ENCODE measurements around the gene DEFB119.
"Not testable (repeated sequence)": the region's sequence is repeated elsewhere in the genome, so short reads cannot be mapped to it uniquely, and the experiment has no call there.

DEFB119 gene

GRCh38 chr20:31392836-31393235 is 2.4 kb upstream of the DEFB119 start:
- Histone ChIP-seq H3K27me3 (ENCODE audit: insufficient read depth, low read depth, severe bottlenecking) (peaks cover 6% of the 10 kb centered on the region), H3K9me3 (ENCODE audit: severe bottlenecking) (no peaks in the 10 kb centered on the region), H3K27ac (no peak overlapping the region), H3K4me3 (ENCODE audit: low read depth, low read length) (no peak overlapping the region), H3K36me3 (no peaks in the 10 kb centered on the region)
- TF ChIP-seq, protein P1, sequence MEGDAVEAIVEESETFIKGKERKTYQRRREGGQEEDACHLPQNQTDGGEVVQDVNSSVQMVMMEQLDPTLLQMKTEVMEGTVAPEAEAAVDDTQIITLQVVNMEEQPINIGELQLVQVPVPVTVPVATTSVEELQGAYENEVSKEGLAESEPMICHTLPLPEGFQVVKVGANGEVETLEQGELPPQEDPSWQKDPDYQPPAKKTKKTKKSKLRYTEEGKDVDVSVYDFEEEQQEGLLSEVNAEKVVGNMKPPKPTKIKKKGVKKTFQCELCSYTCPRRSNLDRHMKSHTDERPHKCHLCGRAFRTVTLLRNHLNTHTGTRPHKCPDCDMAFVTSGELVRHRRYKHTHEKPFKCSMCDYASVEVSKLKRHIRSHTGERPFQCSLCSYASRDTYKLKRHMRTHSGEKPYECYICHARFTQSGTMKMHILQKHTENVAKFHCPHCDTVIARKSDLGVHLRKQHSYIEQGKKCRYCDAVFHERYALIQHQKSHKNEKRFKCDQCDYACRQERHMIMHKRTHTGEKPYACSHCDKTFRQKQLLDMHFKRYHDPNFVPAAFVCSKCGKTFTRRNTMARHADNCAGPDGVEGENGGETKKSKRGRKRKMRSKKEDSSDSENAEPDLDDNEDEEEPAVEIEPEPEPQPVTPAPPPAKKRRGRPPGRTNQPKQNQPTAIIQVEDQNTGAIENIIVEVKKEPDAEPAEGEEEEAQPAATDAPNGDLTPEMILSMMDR (IDR thresholded peaks at IDR 0.05; ENCODE audit: low read depth, low read length) = no peak
- no peak for DNase-seq

DNA sequence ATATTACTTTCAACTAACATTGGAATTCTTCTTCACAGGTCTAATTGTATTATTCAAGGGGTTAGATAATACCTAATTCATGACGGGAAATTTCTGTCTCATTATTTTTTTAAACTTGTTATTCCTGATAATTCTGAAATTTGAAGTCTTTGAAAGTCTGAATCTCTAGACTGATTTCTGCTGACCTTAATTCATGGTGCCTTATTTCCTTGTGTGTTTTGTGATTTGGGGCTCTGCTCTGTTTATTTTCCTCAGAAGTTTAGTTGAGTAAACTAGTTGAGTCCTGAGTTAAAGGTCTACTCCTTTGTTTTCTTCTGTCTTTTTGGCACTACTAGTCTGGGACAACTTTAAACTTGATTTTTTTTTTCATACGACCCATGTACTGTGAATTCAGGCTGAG is 16.0 kb downstream of the DEFB119 start:
- Histone ChIP-seq H3K9me3 (ENCODE audit: severe bottlenecking) (no peaks in the 10 kb centered on the region), H3K27ac (no peak overlapping the region), H3K36me3 (no peaks in the 10 kb centered on the region), H3K4me3 (ENCODE audit: low read depth, low read length) (no peak overlapping the region), H3K27me3 (ENCODE audit: insufficient read depth, low read depth, severe bottlenecking) (peaks cover 82% of the 10 kb centered on the region)
- DNase-seq = no peak
- TF ChIP-seq, protein P1 (IDR thresholded peaks at IDR 0.05; ENCODE audit: low read depth, low read length) = no peak

DNA sequence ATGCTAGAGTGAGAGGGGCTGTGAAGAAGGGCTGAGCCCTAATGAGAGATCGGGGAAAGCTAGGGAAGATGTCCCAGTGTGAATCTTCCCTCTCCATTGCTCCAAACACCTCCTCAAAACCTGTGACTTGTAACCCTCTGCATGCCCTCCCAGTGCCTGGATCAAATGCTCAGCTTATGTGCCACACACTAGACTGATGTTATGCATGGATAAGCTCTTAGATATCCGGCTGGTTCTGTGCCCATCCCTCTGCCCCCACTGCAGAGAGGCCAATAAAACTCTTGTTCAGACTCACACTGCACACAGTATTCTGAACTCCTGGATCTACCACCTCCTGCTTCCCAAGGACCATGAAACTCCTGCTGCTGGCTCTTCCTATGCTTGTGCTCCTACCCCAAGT is 22.1 kb downstream of the DEFB119 start, which contains the start of gene DEFB118:
Gene DEFB118, plus strand, starts transcription at position 301 of the 400 bp plus-strand sequence. Its CDS starts 50 bp downstream, at position 351.
- H3K27ac ChIP-seq = no peak within 1 kb of the TSS
- H3K9me3 ChIP-seq (ENCODE audit: severe bottlenecking) = peaks cover 4% of the 10 kb centered on the region
- no peak for DNase-seq
- H3K27me3 ChIP-seq (ENCODE audit: insufficient read depth, low read depth, severe bottlenecking) = peaks cover 73% of the 10 kb centered on the region
- TF ChIP-seq, protein P1 (IDR thresholded peaks at IDR 0.05; ENCODE audit: low read depth, low read length) = no peak
- H3K36me3 ChIP-seq = no peaks in the 10 kb centered on the region
- no peak within 1 kb of the TSS for H3K4me3 ChIP-seq (ENCODE audit: low read depth, low read length)

- H3K27ac ChIP-seq; H3K4me3 ChIP-seq (ENCODE audit: low read depth, low read length): not testable (repeated sequence)
These were observed 26.1 kb downstream of the DEFB119 start for GRCh38 chr20:31364272-31364671.

GRCh38 chr20:31363295-31363694 is 27.1 kb downstream of the DEFB119 start:
- peaks cover 66% of the 10 kb centered on the region for H3K27me3 ChIP-seq (ENCODE audit: insufficient read depth, low read depth, severe bottlenecking)
- H3K36me3 ChIP-seq = no peaks in the 10 kb centered on the region
- no peak overlapping the region for H3K27ac ChIP-seq
- no peak overlapping the region for H3K4me3 ChIP-seq (ENCODE audit: low read depth, low read length)
- no peak for DNase-seq
- H3K9me3 ChIP-seq (ENCODE audit: severe bottlenecking) = peaks cover 4% of the 10 kb centered on the region
- TF ChIP-seq, protein P1 (IDR thresholded peaks at IDR 0.05; ENCODE audit: low read depth, low read length) = no peak

More at GRCh38 chr20:31364272-31364671, 26.1 kb downstream of the DEFB119 start:
- peaks cover 75% of the 10 kb centered on the region for H3K27me3 ChIP-seq (ENCODE audit: insufficient read depth, low read depth, severe bottlenecking)
- DNase-seq; H3K9me3 ChIP-seq (ENCODE audit: severe bottlenecking); H3K36me3 ChIP-seq: not testable (repeated sequence)

GRCh38 chr20:31355981-31356380 is 34.4 kb downstream of the DEFB119 start:
- DNase-seq = no peak
- TF ChIP-seq, protein P1 (IDR thresholded peaks at IDR 0.05; ENCODE audit: low read depth, low read length) = no peak
- no peak overlapping the region for H3K27ac ChIP-seq
- no peaks in the 10 kb centered on the region for H3K9me3 ChIP-seq (ENCODE audit: severe bottlenecking)
- no peaks in the 10 kb centered on the region for H3K36me3 ChIP-seq
- no peak overlapping the region for H3K4me3 ChIP-seq (ENCODE audit: low read depth, low read length)
- peaks cover 59% of the 10 kb centered on the region for H3K27me3 ChIP-seq (ENCODE audit: insufficient read depth, low read depth, severe bottlenecking)

Measured in WERI-Rb-1 (cell line).